ENCODE results near the gene DNAJC19.

The DNAJC19 gene

GRCh38 chr3:180961087-180961486 is 28.4 kb downstream of the DNAJC19 start:
- no peak for DNase-seq (ENCODE audit: low read depth)

GRCh38 chr3:180959691-180960090 is 29.8 kb downstream of the DNAJC19 start:
- no peak for DNase-seq (ENCODE audit: low read depth)

GRCh38 chr3:180947761-180948390 is 41.7 kb downstream of the DNAJC19 start:
- DNase-seq (ENCODE audit: low read depth), result no peak

- DNase-seq (ENCODE audit: low read depth), result no peak
Measured at GRCh38 chr3:180940826-180941225, 48.7 kb downstream of the DNAJC19 start.

GRCh38 chr3:180934638-180935037 is 54.9 kb downstream of the DNAJC19 start:
- DNase-seq (ENCODE audit: low read depth), result no peak

Data from activated gamma-delta T cell treated with anti-CD3 and anti-CD28 coated beads, Interleukin-2, amount 50 U/mL, for 16 hours (primary cell).